HG03025 (cell line): ENCODE measurements around the gene TGFBR3.
"Not testable (repeated sequence)": the region's sequence is repeated elsewhere in the genome, so short reads cannot be mapped to it uniquely, and the experiment has no call there.

Experiments used
- ATAC-seq: cut with Tn5 transposase; IDR thresholded peaks from one replicate; pipeline ENCODE4 v1.9.1; 2021; ENCODE audit warnings: mild to moderate bottlenecking, moderate library complexity; ENCODE audit not compliant: unreplicated experiment, low FRiP score

TGFBR3 gene

DNA sequence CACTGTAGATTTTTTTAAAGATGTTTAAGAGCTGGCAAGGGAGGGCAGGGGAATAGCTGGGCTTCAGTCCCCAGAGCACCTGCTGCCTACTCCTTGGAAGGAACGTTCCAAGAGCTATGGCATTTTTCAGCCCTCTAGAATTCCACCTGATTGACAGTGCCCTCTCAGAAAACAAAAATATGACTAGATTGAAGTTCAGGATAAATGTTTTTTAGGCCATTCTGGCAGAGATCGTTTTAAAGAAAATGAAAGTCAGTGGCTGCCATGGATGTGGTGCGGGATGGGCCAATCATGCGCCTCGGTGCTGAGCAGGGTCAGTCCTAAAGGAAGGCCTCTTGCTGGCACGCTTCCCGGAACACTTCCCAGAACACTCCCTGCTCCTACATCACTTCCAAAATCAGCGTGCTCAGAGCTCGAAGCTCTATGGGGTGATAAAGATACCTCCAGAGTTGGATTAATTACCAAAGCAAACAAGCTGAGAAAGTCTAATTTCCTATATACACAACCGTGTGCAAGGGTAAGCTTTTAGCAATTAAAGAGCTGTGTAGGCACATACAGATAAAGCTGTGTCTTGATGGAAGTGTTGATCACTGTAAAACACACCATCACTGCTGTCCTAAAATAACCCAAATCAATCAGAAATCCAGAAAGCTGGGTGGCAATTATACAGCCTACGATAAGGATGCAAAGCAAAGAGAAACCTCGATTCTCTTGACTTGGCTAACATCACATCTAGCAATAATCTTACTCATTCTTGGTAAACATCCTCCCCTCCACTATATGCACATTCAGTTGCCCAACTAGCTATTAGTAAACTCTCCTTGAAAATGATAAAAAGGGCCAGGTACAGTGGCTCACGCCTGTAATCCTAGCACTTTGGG, 34.6 kb downstream of the TGFBR3 start:
- no peak for ATAC-seq

DNA sequence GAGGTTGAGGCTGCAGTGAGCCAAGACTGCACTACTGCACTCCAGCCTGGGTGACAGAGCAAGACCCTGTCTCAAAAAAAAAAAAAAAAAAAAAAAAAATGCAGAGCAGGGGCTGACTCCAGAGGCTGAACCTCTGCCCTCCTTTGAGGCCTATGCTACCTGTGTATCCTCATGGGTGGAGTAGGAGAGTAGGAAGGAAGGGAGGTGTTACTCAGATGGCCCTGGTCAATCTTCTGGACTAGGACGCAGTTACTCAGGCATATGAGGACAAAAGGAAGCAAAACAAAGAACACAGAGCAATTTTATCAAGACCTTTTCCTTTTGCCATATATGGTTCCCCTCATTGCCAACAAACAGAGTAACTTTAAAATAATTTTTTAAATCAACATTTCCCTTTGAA, 35.2 kb downstream of the TGFBR3 start:
- no peak for ATAC-seq

DNA sequence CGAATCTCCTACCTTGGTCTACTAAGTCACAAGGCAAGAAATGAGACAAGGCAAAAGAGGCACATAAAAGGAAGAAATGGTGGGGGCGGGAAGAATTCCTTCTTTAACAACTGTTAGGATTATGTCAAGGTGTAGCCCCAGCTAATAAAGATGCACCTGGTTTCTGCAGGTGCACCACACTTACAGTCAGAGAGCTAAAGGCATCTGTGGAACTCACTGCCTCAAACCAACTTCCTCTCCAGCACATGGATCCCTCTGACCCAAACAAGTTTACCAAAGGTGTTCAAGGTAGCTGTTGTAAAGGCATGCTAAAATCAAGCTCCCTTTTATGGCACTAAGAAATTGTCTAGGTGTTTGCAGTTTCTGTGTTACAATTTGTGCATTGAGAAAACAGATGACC, 38.1 kb downstream of the TGFBR3 start:
- no peak for ATAC-seq

DNA sequence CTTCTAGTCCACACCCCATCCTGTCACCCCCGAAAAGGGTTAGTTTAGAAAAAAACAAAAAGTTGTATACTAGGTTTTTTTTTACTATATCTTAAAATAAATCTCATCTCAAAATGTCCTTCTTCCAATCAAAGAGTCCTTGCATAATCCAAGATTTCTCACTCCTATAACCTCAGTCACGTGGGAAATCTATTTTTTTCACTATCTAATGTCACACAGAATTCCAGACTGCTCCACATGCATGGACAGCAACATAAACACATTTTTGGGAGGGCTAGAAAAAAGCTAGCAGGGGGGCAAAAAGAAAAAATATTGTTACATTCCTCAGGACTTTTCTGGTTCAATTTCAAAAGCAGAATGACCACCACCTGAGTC, 39.3 kb downstream of the TGFBR3 start:
- ATAC-seq, result no peak

DNA sequence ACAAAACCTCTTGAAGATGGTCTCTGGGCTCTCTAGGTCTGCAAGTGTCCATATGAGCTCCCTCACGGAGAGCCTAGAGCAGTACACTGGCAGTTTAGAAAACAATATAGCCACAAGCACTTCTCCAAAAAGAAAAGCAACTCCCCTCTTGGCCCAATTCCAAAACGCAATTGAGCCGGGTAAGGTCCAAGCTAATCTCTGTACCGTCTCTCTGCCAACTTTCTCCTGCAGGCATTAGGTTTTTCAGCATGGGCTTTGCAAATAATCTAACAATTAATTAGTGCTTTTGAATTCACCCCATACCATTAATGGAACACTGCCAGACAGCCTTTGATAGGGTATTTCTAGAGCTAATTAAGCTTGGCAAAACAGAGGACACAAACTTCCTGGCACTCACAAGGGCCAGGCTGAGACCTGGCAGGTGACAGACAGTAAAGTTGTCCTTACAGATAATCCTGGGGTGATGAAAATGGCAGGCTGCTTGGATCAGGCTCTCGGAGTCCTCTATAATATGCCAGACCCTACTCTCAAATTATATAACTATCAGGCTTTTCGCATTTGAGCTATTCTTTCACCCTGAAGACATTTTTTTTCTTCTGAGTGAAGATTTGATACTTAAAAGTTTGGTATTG, 39.8 kb downstream of the TGFBR3 start:
- no peak for ATAC-seq

DNA sequence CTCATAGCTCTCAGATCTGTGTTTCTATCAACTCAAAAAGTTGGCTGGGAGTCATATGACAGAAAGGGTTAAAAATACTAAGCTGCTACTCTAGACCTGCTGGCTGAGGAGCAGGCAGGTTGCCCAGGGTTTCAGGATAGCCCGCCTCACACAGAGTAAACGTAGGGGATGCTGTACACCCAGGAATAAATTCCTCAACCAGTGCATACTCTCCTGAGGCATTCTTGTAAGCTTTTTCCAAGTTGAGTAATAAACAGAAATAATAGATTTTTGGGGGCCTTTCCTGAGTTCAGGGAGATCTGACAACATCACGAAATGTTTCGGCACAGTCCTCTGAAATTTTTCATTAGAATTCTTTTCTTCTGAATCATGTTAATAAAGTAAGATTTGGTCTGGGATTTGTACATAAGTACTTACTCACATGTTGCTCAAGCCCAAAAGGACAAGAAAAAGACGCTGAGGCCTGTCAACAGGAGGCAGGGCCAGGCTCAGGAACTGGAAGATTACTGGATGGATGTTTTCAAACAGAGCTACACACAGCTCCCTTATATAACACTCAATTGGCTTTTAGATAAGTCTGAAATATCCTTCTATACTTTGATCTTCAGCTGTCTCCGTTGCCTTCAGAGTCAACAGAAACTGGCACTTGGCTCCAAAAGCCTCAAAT, 41.0 kb downstream of the TGFBR3 start:
- no peak for ATAC-seq

DNA sequence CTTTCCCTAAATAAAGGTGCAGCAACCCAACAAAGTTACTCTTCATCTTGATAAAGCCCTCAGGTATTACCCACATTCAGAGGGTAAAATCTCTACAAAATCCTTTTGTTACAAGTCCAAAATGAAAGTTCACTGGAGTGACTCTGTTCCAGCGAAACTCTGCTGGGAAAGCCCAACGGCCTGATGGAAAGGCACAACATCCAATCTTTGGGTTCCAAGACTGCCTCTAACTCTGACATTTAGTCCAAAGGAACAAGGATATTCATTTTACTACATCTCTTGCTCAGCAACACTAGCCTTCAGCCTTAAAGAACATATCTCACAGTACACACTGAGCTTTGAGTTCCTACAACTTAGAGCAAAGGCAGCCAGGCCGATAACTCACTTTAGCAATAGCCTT, 42.1 kb downstream of the TGFBR3 start:
- no peak for ATAC-seq

DNA sequence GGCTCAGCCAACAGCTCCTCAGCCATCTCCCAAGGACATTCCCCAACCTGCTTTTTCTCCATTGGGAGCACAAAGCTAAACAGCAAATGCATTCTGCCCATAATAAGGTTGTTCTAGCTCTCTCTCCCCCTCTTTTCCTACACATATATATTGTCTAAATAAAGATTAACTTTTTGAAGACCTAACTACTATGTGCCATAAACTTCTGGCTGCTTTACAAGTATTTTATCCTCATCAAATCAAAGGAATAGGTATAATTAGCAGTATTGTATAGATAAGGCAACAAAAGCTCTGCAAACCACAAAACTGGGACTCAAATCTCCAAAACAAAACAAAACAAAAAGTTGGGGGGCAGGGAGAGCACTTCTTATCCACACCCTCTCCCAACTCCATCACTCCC, 43.4 kb downstream of the TGFBR3 start:
- ATAC-seq, result no peak

DNA sequence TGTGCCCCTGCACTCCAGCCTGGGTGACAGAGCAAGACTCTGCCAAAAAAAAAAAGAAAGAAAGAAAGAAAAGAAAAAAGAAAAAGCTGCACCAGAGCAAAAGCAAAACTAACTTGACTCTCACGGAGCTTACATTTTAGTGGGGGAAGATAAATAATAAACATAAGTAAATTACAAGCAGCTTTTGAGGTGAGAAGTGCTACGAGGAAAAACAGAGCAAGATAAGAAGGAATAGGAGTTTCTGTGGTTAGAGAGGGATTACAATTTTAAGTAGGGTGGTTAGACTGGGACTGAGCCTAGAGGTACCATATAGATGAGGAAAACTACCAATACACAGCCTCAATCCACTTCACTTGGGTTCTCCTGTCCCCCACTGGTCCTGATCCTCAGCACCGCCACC, 43.9 kb downstream of the TGFBR3 start:
- ATAC-seq, result no peak

DNA sequence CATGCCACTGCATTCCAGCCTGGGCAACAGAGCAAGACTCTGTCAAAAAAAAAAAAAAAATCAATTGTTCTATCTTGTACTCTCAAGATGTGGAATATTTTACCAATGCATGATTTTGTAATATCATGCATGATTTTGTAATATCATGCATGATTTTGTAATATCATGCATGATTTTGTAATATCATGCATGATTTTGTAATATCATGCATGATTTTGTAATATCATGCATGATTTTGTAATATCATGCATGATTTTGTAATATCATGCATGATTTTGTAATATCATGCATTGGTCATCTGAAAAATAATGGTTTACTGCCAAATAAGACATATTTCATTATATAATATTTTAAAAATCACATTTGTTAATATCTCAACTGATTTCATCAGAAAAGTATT, 45.7 kb downstream of the TGFBR3 start:
- not testable (repeated sequence) for ATAC-seq

DNA sequence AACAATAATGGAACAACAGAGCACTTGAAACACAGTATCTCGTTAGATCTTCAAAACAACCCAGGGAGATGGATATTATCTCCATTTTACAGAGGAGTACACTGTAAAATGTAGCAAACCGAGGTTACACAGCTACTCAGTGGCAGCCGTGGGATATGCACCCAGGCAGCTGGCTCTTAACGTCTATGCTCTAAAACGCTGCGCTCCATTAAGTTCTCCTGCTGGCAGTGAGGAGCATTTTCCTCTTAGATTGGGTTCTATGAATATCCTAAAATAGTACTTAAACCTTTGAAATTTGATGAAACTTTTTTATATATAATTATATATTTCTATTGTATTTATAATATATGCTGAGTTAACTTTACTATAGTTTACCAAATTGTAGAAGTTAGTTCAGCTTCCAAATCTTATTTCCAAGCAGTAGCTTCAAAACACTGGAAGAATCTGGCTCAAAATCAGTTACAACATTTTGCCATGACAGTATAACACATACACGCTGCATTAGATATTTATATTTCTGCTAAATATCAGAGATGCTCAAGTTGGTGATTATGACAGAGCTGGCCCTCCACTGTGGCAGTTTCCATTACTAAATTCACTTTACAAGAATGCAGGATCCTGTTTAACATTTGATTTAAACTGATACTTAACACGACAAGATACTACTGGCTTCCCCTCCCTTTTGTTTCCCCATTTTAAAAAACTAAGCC, 49.5 kb downstream of the TGFBR3 start:
- ATAC-seq, result no peak

DNA sequence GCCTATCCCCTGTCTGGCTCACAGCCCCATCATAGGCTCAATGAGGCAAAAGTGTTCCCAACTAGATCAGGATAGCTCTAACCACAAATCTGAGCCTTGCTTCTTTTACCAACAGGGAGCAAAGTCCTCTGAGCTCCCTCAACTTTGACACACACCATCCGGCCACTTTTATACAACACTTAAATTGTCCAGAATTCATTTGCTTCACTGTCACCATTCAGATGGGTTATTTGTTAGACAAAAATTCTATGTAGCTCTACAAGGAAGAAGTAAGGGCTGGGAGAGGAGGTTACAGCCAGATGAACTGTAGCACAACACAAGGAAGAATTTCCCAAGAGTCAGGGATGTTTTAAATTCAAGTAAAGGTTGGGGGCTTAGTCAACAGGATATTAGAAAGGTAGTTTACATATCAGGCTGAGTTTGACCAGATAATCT, 50.8 kb downstream of the TGFBR3 start:
- no peak for ATAC-seq

DNA sequence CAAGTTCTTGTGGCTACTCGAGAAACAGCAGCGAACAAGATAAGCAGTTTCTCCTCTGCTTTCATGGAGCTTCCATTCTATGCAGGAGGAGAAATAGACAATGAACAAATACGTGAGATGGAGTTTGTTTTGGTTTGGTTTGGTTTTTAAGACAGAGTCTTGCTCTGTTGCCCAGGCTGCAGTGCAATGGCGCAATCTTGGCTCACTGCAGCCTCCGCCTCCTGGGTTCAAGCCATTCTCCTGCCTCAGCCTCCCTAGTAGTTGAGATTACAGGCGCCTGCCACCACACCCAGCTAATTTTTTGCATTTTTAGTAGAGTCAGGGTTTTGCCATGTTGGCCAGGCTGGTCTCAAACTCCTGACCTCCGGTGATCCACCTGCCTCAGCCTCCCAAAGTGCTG, 51.4 kb downstream of the TGFBR3 start:
- not testable (repeated sequence) for ATAC-seq

DNA sequence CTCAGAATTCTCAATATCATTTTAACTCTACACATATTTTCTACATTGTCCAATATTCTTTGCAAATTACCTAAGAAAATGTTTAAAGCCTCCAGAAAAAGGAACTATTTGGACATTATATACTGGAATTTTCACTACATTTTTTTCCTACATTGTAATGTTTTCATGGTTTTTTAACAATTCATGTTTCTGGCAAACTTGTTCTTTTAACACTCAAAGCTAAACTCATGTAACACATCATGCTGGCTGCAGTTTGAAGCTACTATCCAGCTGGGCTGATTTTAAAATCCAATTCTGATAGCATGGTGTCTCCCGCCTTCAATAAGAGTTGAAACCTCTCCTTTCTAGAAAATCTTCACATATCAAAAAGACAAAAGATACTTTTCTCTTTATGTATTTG, 52.0 kb downstream of the TGFBR3 start:
- ATAC-seq, result no peak

DNA sequence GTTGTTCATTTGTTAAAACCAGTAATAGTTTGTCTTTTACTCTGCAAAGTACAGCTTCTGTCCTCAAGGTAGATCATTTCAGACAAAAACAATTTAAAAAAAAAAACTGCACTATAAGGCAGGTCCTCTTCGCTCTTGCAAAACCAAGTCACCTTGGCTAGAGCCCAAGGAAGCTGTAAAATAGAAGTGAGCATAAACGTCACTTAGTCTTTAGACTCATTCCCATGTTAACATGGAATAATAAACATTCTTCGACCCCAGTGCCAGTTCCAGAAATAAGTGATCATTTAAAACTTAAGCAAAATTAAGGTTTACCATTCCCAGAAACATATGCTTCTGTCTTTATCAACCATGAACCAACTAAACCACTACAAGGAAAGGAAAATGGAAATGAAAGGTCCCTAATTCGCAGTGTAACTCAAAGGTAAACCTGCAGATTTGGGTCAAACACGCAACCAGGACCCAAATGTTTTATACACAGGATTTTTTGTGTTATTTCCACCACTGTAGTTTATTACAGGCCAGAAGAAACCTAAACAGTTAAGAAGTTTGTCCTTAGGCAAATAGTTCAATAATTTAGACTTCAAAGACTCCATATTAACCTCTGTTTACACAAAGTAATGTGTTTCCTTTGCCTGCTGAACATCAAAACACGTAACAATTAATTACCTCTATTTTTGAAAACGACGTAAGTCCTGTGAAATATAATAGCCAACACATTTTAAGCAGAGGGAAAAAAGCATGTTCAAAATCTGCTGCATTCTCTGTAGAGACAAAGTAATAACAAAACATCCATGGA, 54.6 kb downstream of the TGFBR3 start:
- ATAC-seq, result no peak

DNA sequence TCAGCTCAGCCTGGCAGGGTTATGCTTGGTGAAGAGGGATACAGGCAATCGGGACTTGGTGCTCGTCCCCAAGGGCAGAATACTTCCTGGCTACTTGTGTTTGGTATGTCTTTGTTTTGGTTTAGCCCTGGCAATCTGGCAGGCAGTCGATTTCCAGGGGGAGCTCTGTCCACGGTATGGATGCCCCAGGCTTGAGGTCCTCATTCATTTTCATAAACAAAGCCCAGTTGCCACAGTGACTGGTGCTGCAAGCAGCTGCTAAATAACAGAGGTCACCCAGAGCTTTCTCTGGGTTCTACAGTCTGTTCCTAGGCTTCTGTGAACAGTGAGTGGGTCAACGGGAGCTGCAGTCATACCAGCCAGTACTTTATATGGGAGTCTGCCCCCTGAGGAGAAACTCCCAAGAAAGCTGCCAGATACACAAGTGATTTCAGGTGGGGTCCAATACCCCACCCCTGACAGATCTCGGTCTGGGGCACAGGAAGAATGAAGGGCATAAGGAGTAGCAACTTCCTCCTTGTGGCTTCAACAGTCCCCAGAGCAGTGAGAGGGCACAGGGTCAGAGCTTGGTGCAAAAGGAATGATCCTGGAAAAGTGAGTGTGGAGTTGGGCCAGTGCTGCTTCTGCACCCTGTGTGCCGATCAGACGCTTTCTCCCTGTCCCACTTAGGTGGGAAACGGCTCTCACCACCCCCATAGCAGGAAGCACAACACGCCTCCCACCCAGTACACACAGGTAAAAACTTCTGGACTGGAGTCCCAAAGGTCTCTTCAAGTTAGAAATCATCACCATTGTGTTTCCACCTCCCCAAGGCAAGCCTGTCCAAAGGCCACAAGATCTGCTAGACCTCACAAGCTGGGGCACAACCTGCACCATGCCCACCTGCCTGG, 55.5 kb downstream of the TGFBR3 start:
- ATAC-seq, result no peak

DNA sequence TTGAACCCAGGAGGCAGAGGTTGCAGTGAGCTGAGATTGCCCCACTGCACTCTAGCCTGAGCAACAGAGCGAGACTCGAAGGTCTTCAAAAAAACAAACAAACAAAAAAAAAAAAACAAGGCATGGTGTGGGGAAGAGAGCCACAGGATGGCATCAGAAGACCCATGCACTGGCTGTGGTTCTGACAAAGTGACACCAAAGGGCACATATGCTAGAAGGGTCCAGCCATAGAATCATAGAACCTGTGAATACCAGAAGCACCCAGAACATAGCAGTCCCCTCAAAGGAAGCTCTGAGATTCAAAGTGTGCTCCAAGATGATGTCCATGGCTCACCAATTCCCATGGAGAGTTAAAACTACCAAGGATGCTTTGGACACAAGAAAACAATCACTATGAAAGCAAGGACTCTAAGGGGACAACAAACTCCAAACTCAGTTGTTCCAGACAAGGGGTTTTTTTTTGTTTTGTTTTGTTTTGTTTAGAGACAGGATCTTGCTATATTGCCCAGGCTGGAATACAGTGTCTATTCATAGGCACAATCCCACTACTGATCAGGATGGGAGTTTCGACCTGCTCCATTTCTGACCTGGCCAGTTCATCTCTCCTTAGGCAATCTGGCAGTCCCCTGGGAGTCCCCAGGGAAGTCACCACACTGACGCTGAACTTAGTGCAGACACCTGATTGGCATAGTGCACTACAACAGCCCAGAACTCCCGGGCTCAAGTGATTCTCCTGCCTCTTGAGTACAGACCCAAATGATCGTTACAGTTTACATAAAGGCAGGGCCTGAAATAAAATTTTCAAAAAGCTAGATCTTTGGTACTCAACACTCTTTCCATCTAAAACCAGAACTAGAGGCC, 56.4 kb downstream of the TGFBR3 start:
- ATAC-seq, result no peak

DNA sequence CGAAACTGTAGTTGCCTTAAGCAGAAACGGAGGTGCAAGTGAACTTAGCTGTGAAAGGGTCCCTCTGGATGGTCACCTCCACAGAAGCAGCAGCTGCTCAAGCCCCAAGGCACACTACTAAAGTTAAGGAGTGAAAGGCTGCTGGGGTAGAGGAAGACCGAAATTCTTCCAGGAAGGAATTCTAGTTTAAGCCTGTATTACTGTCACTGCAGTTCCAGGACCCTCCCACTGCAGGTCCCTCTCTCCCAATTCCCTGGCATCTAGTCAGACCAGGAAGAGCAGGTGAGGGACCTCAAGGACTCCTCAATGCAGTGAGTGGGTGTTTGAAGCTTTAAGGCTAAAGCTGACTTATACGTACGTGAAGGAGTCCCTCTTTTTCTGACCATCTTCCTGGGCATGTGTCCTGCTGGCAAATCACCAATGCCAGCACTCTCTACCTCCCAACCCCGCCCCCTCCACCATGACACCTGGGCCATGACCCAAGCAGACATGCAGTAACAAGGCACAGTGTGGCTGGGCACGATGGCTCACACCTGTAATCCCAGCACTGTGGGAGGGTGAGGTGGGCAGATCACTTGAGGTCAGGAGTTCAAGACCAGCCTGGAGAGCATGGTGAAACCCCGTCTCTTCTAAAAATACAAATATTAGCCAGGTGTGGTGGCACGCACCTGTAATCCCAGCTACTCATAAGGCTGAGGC, 57.2 kb downstream of the TGFBR3 start:
- ATAC-seq, result no peak
